HG02571 (cell line): ENCODE results near the gene RHOBTB1.
"Not testable (repeated sequence)": the region's sequence is repeated elsewhere in the genome, so short reads cannot be mapped to it uniquely, and the experiment has no call there.

Experiments
- ATAC-seq: cut with Tn5 transposase; IDR thresholded peaks from one replicate; pipeline ENCODE4 v1.9.1; 2021; ENCODE audit warnings: mild to moderate bottlenecking, moderate library complexity; ENCODE audit not compliant: unreplicated experiment

Gene RHOBTB1

GRCh38 chr10:60944058-60944909 is at the start of gene RHOBTB1:
RHOBTB1 (minus strand) TSS chr10:60944185; CDS start chr10:60911542, 32,643 bp downstream.
- no peak for ATAC-seq

- no peak for ATAC-seq
Measured at GRCh38 chr10:60992636-60993035, 48.7 kb upstream of the RHOBTB1 start.

GRCh38 chr10:60990663-60991062 is 46.7 kb upstream of the RHOBTB1 start:
- no peak for ATAC-seq

GRCh38 chr10:60989400-60989876 is 45.5 kb upstream of the RHOBTB1 start:
- no peak for ATAC-seq

GRCh38 chr10:60986791-60987190 is 42.8 kb upstream of the RHOBTB1 start:
- no peak for ATAC-seq

GRCh38 chr10:60985951-60986350 is 42.0 kb upstream of the RHOBTB1 start:
- ATAC-seq: no peak

- no peak for ATAC-seq
Measured at GRCh38 chr10:60980997-60981396, 37.0 kb upstream of the RHOBTB1 start.

- no peak for ATAC-seq
Measured at GRCh38 chr10:60979667-60980104, 35.7 kb upstream of the RHOBTB1 start.

GRCh38 chr10:60978287-60979115 is 34.5 kb upstream of the RHOBTB1 start:
- ATAC-seq: no peak

GRCh38 chr10:60977161-60978122 is 33.5 kb upstream of the RHOBTB1 start:
- no peak for ATAC-seq

GRCh38 chr10:60976687-60977086 is 32.7 kb upstream of the RHOBTB1 start:
- no peak for ATAC-seq

- no peak for ATAC-seq
Measured at GRCh38 chr10:60975716-60976115, 31.7 kb upstream of the RHOBTB1 start.

GRCh38 chr10:60974463-60975149 is 30.6 kb upstream of the RHOBTB1 start:
- no peak for ATAC-seq

- no peak for ATAC-seq
Measured at GRCh38 chr10:60973086-60973485, 29.1 kb upstream of the RHOBTB1 start.

- not testable (repeated sequence) for ATAC-seq
Measured at GRCh38 chr10:60972181-60972580, 28.2 kb upstream of the RHOBTB1 start.

GRCh38 chr10:60970526-60970925 is 26.5 kb upstream of the RHOBTB1 start:
- ATAC-seq: no peak

GRCh38 chr10:60968504-60968903 is 24.5 kb upstream of the RHOBTB1 start:
- ATAC-seq: no peak

- ATAC-seq: no peak
Measured at GRCh38 chr10:60967854-60968484, 24.0 kb upstream of the RHOBTB1 start.

GRCh38 chr10:60967260-60967659 is 23.3 kb upstream of the RHOBTB1 start:
- ATAC-seq: no peak
